ENCODE data around the gene POLR1B.
"Not testable (repeated sequence)": the region's sequence is repeated elsewhere in the genome, so short reads cannot be mapped to it uniquely, and the experiment has no call there.

Gene POLR1B

DNA sequence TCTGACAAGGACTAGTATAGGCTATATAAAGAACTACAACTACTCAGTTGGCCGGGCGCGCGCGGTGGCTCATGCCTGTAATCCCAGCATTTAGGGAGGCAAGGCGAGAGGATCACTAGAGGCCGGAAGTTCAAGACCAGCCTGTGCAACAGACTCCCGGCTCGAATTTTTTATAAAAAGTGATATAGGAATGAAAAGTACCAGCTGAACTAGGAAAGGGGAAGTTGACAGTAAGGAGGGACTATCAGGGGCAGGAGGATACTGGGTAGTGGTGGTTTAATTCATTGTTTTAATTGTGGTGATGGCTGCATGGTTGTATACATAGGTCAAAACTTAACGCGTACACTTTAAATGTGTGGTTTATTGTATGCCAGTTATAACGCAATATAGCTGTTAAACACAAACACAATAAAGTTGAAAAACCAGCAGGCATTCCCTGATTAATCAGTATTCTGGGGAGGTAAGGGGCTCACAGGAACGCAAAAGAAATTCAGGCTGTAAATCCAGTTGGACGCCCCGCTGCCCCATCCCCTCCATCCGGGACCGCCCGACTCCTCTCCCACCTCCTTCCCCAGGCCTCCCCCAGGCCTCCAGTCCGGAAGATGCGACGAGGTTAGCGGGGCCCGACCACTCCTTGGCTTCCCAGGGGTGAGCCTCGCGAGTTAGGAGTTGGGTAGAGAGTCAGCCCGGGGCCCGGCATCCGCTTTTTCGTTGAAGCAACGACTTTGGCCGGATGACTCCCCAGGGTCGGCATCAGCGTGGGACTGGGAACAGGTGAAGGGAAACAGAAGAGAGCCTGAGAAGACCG is 746 bp upstream of the POLR1B start:
- no peak for DNase-seq

DNA sequence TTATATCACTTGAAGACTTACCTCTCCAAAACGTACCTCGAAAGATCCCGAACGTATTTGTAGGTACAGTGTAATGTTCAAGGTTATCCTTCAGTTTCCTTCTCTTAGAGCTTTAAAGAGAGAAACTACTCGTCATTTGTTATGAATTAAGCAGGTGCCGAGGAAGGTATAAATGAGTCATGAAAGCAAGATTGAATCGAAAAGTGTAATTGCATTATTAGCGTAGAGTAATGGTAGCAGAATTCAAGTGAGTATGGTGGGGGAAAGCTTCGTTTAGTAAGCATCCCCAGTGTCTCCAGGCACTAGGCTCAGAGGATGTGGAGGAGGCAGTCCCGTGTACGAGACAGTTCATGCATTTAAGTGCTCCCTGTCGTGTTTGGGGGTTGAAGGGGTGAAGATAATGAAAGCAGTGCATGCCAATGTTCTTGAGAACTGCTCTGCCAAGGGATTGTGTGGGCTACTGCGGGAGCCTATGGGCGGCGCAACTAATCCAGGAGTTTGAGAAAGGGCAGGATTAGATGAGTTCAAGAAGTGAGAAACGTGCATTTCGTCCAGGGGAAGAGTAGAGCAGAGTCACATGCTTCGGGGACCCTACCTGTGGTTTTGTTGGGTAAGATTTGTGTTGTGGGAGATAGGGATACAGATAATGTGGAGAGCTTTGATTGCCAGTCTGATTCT is 858 bp downstream of the POLR1B start:
- no peak for DNase-seq

DNA sequence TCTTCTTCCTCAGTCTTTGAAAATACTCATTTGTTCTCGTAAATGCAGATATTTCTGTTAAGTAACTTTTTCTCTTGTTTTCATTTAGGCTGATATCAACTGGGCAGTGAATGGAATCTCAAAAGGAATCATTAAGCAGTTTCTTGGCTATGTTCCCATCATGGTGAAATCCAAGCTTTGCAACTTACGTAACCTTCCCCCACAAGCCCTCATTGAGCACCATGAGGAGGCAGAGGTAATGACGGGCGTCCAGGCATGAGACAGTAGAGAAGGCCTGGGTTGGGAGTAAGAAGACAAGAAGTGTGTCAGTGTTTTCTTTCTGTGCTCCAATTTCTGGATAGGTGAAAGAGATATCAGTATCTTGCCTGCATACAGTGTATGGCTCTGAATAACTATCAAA is 5.1 kb downstream of the POLR1B start:
- no peak for DNase-seq

DNA sequence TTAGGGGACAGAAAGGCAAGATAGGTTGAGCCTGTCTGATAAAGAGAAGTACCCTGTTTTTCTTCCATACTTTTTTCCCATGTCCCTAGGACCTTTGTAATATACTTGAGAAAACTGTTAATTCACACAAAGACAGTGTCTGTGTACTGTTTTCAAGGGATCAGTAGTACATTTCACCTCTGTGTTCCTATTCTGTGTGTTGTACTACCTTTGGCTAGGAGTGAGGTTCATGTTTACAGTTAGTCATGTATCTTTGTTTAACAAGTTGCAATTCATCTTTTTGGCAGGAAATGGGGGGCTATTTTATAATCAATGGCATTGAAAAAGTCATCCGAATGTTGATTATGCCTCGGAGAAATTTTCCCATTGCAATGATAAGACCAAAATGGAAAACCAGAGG is 6.7 kb downstream of the POLR1B start:
- no peak for DNase-seq

DNA sequence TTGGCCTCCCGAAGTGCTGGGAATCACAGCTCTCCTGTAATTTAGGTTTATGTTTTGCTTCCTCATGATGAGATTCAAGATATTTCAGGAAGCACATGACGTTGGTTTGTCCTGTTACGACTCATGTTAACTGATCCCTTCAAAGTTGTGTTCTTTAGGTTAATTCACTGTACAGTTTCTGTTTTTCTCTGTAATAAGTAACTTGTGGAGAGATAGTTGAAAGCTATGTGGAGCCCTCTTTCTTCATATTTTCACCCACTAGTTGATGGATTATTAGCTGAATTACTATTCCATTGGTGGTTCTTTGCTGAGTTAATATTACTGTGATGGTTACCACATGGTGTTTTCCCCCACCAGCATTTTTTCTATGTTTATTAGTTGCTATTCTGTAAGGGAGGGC is 23.8 kb downstream of the POLR1B start:
- no peak for DNase-seq

- DNase-seq, result not testable (repeated sequence)
These were observed 24.2 kb downstream of the POLR1B start for GRCh38 chr2:112566508-112566907.

GRCh38 chr2:112572005-112572404 is 29.7 kb downstream of the POLR1B start:
- DNase-seq, result no peak

GRCh38 chr2:112577756-112578155 is 35.5 kb downstream of the POLR1B start:
- no peak for DNase-seq

- no peak for DNase-seq
These were observed 37.0 kb downstream of the POLR1B start for GRCh38 chr2:112579241-112579640.

DNA sequence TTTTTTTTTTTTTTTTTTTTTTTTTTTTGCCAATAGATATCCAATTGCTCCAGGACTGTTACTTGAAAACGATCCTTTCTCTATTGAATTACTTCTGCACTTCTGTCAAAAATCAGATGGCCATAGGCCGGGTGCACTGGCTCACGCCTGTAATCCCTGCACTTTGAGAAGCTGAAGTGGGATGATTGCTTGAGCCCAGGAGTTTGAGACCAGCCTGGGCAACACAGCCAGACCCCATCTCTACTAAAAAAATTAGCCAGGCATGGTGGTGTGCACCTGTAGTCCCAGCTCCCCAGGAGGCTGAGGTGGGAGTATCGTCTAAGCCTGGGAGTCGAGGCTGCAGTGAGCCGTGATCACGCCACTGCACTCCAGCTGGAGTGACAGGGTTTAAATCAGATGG is 37.8 kb downstream of the POLR1B start:
- DNase-seq, result no peak

DNA sequence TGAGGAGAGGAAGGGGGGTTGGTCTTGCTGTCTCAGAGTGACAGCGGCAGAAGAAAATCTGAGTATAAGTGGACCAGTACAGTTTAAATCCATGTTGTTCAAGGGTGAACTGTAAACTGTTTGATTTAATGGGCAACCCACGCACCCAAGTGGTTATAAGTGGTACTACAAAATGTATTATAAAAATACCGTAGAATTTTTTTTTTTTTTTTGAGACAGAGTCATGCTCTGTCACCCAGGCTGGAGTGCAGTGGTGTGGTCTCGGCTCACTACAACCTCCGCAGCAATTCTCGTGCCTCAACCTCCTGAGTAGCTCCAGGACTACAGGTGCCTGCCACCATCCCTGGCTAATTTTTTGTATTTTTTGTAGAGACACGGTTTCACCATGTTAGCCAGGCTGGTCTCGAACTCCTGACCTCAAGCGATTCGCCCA is 40.1 kb downstream of the POLR1B start:
- no peak for DNase-seq

- no peak for DNase-seq
These were observed 41.4 kb downstream of the POLR1B start for GRCh38 chr2:112583497-112584133.

GRCh38 chr2:112584134-112584890 is 42.0 kb downstream of the POLR1B start, which contains the start of gene CHCHD5:
Gene CHCHD5, plus strand, starts transcription at chr2:112584609. Its CDS starts 39 bp downstream, at chr2:112584648.
- DNase-seq, result peak; percentile 40

- no peak for DNase-seq
These were observed 42.6 kb downstream of the POLR1B start for GRCh38 chr2:112584891-112585250.

DNA sequence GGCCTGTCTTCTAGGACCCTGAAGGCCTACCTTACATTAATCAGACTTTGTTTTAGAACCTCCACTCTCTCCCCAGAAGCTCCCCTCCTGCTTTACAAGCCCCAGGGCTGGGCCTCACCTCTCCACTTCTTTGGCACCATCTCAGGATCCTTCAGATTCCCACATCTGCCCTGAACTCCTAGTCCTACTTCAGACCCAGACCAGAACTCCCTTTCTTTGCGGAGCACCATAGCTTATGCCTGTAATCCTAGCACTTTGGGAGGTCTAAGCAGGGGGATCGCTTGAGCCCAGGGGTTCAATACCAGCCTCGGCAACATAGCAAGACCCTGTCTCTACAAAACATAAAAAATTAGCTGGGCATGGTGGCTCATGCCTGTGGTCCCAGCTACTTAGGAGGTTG is 43.1 kb downstream of the POLR1B start:
- DNase-seq, result no peak

DNA sequence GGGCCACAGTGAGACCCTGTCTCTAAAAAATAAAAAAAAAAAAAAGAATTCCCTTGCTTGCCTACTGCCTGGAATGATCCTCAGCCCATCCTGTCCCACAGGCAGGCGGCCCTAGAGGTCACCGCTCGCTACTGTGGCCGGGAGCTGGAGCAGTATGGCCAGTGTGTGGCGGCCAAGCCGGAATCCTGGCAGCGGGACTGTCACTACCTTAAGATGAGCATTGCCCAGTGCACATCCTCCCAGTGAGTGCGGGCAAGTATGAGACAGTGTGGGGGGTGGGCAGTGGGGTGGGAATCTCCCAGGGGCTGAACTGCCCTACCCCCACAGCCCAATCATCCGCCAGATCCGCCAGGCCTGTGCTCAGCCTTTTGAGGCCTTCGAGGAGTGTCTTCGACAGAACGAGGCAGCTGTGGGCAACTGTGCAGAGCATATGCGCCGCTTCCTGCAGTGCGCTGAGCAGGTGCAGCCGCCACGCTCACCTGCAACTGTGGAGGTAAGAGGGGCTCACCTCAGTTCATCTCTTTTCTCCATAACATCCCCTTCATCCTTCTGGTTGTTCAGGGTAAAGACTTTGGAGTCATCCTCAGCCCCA is 43.7 kb downstream of the POLR1B start:
- no peak for DNase-seq

DNA sequence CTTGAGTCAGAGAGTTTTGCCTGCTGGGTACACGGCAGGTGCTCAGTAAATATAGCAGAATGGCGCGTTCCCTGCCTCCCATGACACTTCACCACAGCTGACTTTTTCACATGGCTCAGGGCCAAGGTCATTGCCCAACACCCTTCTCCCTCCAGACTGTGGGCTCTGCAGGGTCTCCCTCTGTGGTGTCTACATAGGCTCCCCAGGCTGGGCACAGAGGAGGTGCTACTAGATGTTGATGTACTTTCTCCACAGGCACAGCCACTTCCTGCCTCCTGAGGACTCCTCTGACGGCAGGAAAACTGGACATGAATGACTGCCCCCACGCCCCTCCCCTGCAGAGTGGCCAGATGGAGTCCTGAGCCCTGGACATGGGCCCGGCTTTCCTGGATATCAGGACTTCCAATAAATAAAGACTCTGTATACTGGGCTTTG is 46.4 kb downstream of the POLR1B start:
- no peak for DNase-seq

DNA sequence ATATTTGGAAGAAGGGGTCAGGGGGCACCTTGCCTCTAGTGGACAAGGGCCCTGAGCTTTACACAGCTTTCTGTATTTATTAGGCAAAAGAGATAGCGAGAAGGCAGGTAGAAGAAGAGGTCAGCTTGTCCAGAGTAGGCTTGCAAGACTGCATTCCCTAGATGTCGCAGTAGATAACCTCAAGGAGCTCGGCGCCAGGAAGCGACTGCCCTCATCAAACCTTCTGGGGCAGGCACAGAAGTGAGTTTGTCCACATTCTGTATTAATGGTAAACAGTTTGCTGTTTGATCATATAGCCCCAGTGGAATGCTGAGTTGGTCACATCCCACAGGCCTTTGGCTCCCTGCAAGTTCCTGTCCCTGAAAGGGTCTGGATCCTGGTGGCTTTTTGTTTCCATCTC is 49.1 kb downstream of the POLR1B start:
- no peak for DNase-seq

- no peak for DNase-seq
These were observed 51.5 kb downstream of the POLR1B start for GRCh38 chr2:112593736-112594135.

DNA sequence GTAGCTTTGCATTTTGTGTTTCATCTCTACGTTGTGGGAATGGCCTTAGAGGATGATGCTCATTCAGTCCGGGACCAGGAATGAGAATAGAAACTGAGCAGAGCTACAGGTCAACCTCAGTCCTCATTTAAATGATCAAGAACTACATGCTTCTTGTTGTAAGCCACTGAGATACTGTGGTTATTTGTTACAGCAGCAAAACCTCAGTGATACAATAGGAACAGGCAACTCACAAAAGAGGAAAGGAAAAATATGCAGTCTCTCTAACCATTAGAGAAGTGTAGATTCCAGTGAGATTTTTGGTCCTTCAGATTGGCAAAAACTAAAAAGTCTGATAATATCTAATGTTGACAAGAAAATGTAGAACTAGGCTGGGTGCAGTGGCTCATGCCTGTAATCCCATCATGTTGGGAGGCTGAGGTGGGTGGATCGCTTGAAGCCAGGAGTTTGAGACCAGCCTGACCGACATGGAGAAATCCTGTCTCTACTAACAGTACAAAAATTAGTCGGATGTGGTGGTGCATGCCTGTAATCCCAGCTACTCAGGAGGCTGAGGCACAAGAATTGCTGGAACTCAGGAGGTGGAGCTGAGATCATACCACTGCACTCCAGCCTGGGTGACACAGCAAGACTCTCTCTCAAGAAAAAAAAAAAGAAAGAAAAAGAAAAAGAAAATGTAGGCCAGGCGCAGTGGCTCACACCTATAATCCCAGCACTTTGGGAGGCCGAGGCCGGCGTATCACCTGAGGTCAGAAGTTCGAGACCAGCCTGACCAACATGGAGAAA is 55.5 kb downstream of the POLR1B start:
- DNase-seq, result no peak

DNA sequence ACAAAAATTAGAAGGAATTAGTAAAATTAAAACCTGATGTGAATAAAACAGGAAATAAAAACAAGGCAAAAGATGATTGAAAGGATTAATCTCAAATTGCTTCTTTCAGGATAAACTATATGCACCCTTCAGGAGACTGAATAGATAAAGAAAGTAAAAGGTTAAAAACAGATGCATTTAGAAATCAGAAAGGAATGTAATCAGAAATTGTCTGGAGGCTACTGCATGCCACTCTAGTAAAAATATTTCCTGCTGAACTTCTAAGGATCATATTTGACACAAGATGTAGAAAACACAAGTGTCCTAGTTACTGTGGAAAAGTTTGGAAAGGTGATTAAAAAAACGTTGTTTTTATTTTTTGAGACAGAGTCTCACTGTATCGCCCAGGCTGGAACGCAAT is 58.4 kb downstream of the POLR1B start:
- DNase-seq, result no peak

GRCh38 chr2:112601754-112602153 is 59.5 kb downstream of the POLR1B start:
- DNase-seq, result no peak
